ENCODE results near the gene MAMDC4. TPM values are rescaled to one million over a fixed set of nuclear protein-coding genes. Genes with fewer than 3 reads are reported as not detected.

MAMDC4 gene
- total RNA-seq, 4 donors from 2014 or later, result 0.89 to 1.4 (median 1.4) TPM

DNA sequence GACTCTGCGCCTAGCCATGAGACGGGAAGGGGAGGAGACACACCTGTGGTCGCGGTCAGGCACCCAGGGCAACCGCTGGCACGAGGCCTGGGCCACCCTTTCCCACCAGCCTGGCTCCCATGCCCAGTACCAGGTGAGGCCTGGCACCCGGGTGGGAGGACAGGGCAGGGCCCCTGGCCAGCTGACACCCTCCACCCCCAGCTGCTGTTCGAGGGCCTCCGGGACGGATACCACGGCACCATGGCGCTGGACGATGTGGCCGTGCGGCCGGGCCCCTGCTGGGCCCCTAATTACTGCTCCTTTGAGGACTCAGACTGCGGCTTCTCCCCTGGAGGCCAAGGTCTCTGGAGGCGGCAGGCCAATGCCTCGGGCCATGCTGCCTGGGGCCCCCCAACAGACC, 5.0 kb downstream of the MAMDC4 start:
- intact Hi-C loops (cut with DNase I; ENCODE audit: low total_unique reads), result loop anchor here (10.0 kb wide), 1 partner anchor 88 kb away; the partner anchor contains the start of genes C8G and FBXW5
- no peak overlapping the region for H3K4me3 ChIP-seq (ENCODE audit: low read depth, poor library complexity, severe bottlenecking)
- 85 to 89% methylated on average over 14 to 16 of the region's 19 CpGs for WGBS, 2 donors
- DNase-seq (ENCODE audit: low spot score in 2 of 2), result peak in 1 of 2 donors; percentile 12
- TF ChIP-seq CTCF (IDR thresholded peaks at IDR 0.05), result no peak
- no peak for TF ChIP-seq POLR2A (IDR thresholded peaks at IDR 0.05)

DNA sequence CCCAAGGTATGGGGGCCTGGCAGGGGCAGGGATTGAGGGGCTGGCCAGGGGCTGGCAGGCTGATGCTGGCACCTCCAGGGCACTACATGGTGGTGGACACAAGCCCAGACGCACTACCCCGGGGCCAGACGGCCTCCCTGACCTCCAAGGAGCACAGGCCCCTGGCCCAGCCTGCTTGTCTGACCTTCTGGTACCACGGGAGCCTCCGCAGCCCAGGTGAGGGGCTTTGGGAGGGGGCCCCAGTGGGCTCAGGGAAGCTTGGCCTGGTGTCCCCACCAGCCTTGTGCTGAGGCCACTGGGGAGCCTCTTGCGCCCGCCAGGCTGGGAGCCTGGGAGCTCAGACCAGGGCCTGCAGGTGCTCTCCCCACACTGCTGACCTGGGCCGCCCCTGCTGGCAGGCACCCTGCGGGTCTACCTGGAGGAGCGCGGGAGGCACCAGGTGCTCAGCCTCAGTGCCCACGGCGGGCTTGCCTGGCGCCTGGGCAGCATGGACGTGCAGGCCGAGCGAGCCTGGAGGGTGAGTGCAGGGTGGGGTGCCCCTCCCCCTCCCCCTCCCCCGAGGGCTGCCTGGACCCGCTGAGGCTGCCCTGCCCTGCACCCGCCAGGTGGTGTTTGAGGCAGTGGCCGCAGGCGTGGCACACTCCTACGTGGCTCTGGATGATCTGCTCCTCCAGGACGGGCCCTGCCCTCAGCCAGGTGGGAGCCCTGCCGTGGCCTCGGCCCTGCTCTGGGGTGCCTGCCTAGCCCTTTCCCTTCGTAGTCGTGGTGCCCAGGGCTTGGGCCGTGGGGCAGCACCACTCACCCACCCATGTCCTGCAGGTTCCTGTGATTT, 5.7 kb downstream of the MAMDC4 start:
- 47 to 58% methylated on average over 7 to 19 of the region's 29 CpGs for WGBS, 2 donors

GRCh38 chr9:136858452-136858843, 6.3 kb downstream of the MAMDC4 start:
- intact Hi-C loops (cut with DNase I; ENCODE audit: low total_unique reads), result loop anchor here (10.0 kb wide), 1 partner anchor 86 kb away; the partner anchor contains the start of genes C8G and FBXW5
- no peak for DNase-seq (ENCODE audit: low spot score in 2 of 2)
- no peak overlapping the region for H3K4me3 ChIP-seq (ENCODE audit: low read depth, poor library complexity, severe bottlenecking)
- TF ChIP-seq POLR2A (IDR thresholded peaks at IDR 0.05) (no peak), CTCF (IDR thresholded peaks at IDR 0.05) (no peak)
- WGBS, 2 donors, result 76% methylated on average over 10 to 13 of the region's 15 CpGs

More for the DNA sequence above, 5.7 kb downstream of the MAMDC4 start:
- TF ChIP-seq CTCF (IDR thresholded peaks at IDR 0.05) (no peak), POLR2A (IDR thresholded peaks at IDR 0.05) (no peak)
- no peak overlapping the region for H3K4me3 ChIP-seq (ENCODE audit: low read depth, poor library complexity, severe bottlenecking)
- intact Hi-C loops (cut with DNase I; ENCODE audit: low total_unique reads), result loop anchor here (10.0 kb wide), 1 partner anchor 87 kb away; the partner anchor contains the start of genes C8G and FBXW5
- DNase-seq (ENCODE audit: low spot score in 2 of 2), result peak in 1 of 2 donors; percentile 14

GRCh38 chr9:136858844-136859757, 7.0 kb downstream of the MAMDC4 start:
- DNase-seq (ENCODE audit: low spot score in 2 of 2), result no peak
- 42 to 48% methylated on average over 13 to 16 of the region's 20 CpGs for WGBS, 2 donors
- TF ChIP-seq CTCF (IDR thresholded peaks at IDR 0.05) (no peak), POLR2A (IDR thresholded peaks at IDR 0.05) (no peak)
- intact Hi-C loops (cut with DNase I; ENCODE audit: low total_unique reads), result loop anchor here (10.0 kb wide), 1 partner anchor 86 kb away; the partner anchor contains the start of genes C8G and FBXW5
- no peak overlapping the region for H3K4me3 ChIP-seq (ENCODE audit: low read depth, poor library complexity, severe bottlenecking)

DNA sequence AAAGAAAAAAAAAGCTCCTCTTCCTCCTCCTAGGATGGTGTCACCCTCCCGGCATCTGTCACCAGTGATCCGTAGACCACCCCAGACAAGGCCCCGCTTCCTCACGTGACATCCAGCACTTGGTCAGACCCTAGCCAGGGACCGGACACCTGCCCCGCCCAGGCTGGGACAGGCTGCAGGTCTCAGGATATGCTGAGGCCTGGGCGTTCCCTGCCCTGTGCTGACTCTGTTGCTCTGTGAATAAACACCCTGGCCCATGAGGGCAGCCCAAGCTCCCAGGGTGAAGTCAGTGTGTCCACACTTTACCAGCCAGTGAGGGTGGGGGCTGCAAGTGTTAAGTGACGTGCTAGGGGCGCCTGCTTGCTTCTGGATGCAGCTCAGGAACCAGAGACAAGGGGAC, 8.4 kb downstream of the MAMDC4 start:
- WGBS, 2 donors, result 94 to 97% methylated on average over 9 of the region's 9 CpGs
- TF ChIP-seq POLR2A (IDR thresholded peaks at IDR 0.05) (no peak), CTCF (IDR thresholded peaks at IDR 0.05) (no peak)
- intact Hi-C loops (cut with DNase I; ENCODE audit: low total_unique reads), result no loop called here

More for the DNA sequence above, 8.4 kb downstream of the MAMDC4 start:
- H3K4me3 ChIP-seq (ENCODE audit: low read depth, poor library complexity, severe bottlenecking), result no peak overlapping the region
- DNase-seq (ENCODE audit: low spot score in 2 of 2), result no peak
